ENCODE data around the gene FAM168B.

Gene FAM168B

DNA sequence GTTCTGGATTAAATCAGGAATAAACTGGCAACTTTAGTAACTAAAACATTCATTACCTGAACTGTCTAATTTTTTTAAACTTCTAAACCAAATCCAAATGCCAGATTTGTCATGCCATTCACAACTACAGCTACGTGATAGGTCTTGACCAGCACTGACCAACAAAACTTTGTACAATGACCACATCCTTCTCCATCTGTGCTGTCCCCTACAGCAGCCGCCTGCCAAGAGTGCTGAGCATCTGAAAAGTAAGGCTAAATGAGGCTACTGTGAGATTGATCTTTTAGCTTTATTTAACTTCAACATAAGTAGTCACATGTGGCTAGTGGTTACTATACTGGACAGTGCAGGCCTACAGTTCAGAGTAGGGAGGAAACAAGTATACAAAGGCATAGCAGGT is 7.6 kb downstream of the FAM168B start:
- TF ChIP-seq EP300 (IDR thresholded peaks at IDR 0.05; ENCODE audit: borderline replicate concordance): no peak

DNA sequence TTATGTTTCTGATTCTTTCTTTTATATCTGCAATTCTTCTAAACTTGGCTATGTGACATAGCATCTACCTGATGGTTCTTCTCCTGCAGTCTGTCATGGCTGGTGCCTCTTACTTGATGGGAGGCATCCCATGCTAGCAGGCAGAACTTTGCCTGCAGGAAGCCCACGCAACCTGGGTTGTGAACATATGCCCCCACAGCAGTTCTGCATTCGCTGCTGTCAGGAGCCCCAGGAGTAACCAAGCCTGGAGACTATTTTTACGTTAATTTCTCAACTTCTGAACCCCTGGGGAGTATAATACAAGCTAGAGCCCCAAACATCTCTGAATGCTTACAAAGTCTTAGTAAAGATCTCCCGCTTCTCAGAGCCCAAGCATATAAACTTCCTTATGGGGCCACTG is 12.1 kb downstream of the FAM168B start:
- TF ChIP-seq EGR1 (IDR thresholded peaks at IDR 0.05): no peak
- TF ChIP-seq ZBTB7A (IDR thresholded peaks at IDR 0.05; ENCODE audit: low read depth): no peak
- TF ChIP-seq TCF12 (IDR thresholded peaks at IDR 0.05; ENCODE audit: low read depth): no peak
- TF ChIP-seq TEAD4 (IDR thresholded peaks at IDR 0.05): no peak
- no peak for TF ChIP-seq NFIC (IDR thresholded peaks at IDR 0.05)
- no peak for TF ChIP-seq CREB1 (IDR thresholded peaks at IDR 0.05; ENCODE audit: low read depth)
- TF ChIP-seq YY1 (IDR thresholded peaks at IDR 0.05; ENCODE audit: low read depth): no peak

DNA sequence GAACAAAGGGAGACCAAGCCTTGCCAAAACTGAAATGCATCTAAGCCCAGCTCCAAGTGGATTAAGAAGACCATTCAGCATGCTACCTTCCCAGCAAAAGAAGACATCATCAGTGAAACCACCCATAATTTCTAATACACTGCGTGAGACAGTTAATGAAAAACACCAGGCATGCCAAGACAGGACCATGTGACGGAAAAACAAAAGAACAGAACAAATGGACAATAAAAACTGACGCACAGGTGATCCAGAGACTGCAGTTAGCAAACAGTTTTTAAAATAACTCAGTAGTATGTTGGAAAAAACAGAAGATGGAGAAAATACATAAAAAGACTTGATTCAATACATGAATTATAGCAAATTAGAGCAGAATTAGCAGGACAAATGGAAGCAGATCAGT is 15.3 kb downstream of the FAM168B start:
- TF ChIP-seq, protein P1, sequence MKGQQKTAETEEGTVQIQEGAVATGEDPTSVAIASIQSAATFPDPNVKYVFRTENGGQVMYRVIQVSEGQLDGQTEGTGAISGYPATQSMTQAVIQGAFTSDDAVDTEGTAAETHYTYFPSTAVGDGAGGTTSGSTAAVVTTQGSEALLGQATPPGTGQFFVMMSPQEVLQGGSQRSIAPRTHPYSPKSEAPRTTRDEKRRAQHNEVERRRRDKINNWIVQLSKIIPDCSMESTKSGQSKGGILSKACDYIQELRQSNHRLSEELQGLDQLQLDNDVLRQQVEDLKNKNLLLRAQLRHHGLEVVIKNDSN (IDR thresholded peaks at IDR 0.05): no peak
- no peak for TF ChIP-seq CEBPB (IDR thresholded peaks at IDR 0.05)
- TF ChIP-seq ZBTB7A (IDR thresholded peaks at IDR 0.05; ENCODE audit: low read depth): no peak
- TF ChIP-seq TCF12 (IDR thresholded peaks at IDR 0.05; ENCODE audit: low read depth): no peak
- no peak for TF ChIP-seq NFIC (IDR thresholded peaks at IDR 0.05)
- no peak for TF ChIP-seq YY1 (IDR thresholded peaks at IDR 0.05; ENCODE audit: low read depth)
- no peak for TF ChIP-seq TAF1 (IDR thresholded peaks at IDR 0.05; ENCODE audit: low read depth)
- TF ChIP-seq, protein P2, sequence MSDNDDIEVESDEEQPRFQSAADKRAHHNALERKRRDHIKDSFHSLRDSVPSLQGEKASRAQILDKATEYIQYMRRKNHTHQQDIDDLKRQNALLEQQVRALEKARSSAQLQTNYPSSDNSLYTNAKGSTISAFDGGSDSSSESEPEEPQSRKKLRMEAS (IDR thresholded peaks at IDR 0.05): no peak
- TF ChIP-seq CREB1 (IDR thresholded peaks at IDR 0.05; ENCODE audit: low read depth): no peak
- TF ChIP-seq, protein P3, sequence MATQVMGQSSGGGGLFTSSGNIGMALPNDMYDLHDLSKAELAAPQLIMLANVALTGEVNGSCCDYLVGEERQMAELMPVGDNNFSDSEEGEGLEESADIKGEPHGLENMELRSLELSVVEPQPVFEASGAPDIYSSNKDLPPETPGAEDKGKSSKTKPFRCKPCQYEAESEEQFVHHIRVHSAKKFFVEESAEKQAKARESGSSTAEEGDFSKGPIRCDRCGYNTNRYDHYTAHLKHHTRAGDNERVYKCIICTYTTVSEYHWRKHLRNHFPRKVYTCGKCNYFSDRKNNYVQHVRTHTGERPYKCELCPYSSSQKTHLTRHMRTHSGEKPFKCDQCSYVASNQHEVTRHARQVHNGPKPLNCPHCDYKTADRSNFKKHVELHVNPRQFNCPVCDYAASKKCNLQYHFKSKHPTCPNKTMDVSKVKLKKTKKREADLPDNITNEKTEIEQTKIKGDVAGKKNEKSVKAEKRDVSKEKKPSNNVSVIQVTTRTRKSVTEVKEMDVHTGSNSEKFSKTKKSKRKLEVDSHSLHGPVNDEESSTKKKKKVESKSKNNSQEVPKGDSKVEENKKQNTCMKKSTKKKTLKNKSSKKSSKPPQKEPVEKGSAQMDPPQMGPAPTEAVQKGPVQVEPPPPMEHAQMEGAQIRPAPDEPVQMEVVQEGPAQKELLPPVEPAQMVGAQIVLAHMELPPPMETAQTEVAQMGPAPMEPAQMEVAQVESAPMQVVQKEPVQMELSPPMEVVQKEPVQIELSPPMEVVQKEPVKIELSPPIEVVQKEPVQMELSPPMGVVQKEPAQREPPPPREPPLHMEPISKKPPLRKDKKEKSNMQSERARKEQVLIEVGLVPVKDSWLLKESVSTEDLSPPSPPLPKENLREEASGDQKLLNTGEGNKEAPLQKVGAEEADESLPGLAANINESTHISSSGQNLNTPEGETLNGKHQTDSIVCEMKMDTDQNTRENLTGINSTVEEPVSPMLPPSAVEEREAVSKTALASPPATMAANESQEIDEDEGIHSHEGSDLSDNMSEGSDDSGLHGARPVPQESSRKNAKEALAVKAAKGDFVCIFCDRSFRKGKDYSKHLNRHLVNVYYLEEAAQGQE (IDR thresholded peaks at IDR 0.05; ENCODE audit: low read depth): no peak

DNA sequence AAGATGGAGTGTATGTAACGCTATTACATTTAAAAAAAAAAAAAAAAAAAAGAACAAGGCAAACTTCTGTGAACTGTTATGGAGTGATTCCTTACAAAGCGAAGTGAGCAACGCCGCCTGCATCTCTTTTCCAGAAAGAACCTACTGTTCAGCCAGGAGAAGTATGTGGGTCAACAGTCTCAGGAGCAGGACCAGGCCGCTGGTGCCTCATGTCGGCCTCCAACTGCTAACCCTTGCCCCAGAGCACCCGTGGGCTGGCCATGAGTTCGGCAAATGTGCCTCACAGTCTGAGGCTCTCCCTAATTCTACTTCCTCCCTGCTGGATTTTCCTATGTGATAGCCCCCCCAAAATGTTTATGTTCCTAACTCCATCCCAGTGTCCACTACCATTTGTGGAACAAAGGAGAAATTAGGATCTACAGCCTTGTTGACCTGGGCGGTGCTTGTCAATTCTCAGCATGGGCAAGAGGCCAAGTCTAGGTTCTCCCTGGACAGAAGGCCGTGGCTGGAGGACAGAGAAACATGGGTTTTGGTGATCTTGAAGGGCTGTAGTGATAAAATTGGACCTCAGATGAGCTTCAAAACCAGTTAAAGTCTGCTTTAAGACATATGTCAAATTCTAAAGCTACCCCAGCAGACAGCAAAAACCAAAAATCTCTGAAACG is 15.9 kb downstream of the FAM168B start:
- TF ChIP-seq, protein P2 (IDR thresholded peaks at IDR 0.05): no peak
- TF ChIP-seq CEBPB (IDR thresholded peaks at IDR 0.05) (no peak), NFIC (IDR thresholded peaks at IDR 0.05) (no peak), TCF12 (IDR thresholded peaks at IDR 0.05; ENCODE audit: low read depth) (no peak), TAF1 (IDR thresholded peaks at IDR 0.05; ENCODE audit: low read depth) (no peak), EP300 (IDR thresholded peaks at IDR 0.05; ENCODE audit: borderline replicate concordance) (no peak), RAD21 (IDR thresholded peaks at IDR 0.05; ENCODE audit: low read depth) (no peak)
- TF ChIP-seq, protein P1 (IDR thresholded peaks at IDR 0.05): no peak

DNA sequence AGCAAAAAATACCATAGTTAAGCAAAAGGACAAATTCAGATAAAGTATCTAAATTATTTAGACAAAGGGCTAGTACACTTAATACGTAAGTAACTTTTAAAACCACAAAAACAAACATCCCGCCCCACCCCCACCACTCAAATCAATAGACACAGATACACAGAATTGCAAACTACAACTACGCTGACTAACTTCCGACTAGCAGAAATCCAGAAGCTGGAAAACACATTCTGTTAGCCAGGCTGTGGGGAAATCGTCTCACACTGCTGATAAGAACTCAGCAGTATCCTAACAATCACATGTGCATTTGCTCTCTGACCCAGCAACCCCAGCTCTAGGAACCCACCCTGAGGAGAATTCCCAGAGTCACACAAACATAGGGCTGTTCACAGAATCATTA is 16.6 kb downstream of the FAM168B start:
- no peak for TF ChIP-seq CEBPB (IDR thresholded peaks at IDR 0.05)
- TF ChIP-seq, protein P1 (IDR thresholded peaks at IDR 0.05): no peak
- TF ChIP-seq TAF1 (IDR thresholded peaks at IDR 0.05; ENCODE audit: low read depth): no peak
- TF ChIP-seq NFIC (IDR thresholded peaks at IDR 0.05): no peak
- no peak for TF ChIP-seq RAD21 (IDR thresholded peaks at IDR 0.05; ENCODE audit: low read depth)
- TF ChIP-seq TEAD4 (IDR thresholded peaks at IDR 0.05): no peak
- TF ChIP-seq TCF12 (IDR thresholded peaks at IDR 0.05; ENCODE audit: low read depth): no peak
- no peak for TF ChIP-seq YY1 (IDR thresholded peaks at IDR 0.05; ENCODE audit: low read depth)
- TF ChIP-seq FOXM1 (IDR thresholded peaks at IDR 0.05; ENCODE audit: borderline replicate concordance, low read depth): no peak
- no peak for TF ChIP-seq CREB1 (IDR thresholded peaks at IDR 0.05; ENCODE audit: low read depth)

DNA sequence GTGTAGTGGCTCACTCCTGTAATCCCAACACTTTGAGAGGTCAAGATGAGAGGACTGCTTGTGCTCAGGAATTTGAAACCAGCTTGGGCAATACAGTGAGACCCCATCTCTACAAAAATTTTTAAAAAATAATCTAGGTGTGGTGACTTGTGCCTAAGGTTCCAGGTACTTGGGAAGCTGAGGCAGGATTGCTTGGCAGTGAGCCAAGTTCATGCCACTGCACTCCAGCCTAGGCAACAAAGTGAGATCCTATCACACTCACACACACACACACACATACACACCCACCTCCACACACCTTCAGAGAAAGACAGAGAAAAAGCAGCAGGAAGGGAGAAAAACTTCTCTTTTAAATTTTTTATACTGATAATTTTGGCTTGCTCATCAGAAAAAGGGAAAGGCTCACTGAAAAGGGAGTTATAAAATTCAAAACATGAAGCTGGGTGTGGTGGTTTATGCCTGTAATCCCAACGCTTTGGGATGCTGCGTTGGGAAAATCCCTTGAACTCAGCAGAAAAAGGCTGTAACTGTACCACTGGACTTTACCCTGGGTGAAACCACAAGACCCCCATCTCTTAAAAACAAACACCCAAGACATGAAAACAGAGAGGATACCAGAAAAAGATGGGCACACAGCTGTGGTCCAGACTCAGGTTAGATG is 25.7 kb downstream of the FAM168B start:
- TF ChIP-seq NFIC (IDR thresholded peaks at IDR 0.05): peak; percentile 73
- TF ChIP-seq, protein P1 (IDR thresholded peaks at IDR 0.05): no peak

All from Ishikawa (cell line).